Activated naive CD8-positive, alpha-beta T cell (primary cell): ENCODE data around the gene BLCAP.
"Not testable (repeated sequence)": the region's sequence is repeated elsewhere in the genome, so short reads cannot be mapped to it uniquely, and the experiment has no call there.

Experiments
- H3K27ac Mint-ChIP-seq: one replicate; pipeline ENCODE4 v1.8.0; 2021; ENCODE audit warnings: mixed read lengths
- H3K27me3 Mint-ChIP-seq: one replicate; pipeline ENCODE4 v1.8.0; 2021; ENCODE audit warnings: mixed read lengths
- H3K36me3 Mint-ChIP-seq: one replicate; pipeline ENCODE4 v1.8.0; 2021; ENCODE audit warnings: mixed read lengths
- H3K4me1 Mint-ChIP-seq: one replicate; pipeline ENCODE4 v1.8.0; 2021; ENCODE audit warnings: low read depth, mixed read lengths
- H3K4me3 Mint-ChIP-seq: one replicate; pipeline ENCODE4 v1.8.0; 2021; ENCODE audit warnings: mild to moderate bottlenecking, mixed read lengths
- H3K9me3 Mint-ChIP-seq: one replicate; pipeline ENCODE4 v1.8.0; 2021; ENCODE audit warnings: low read depth, mixed read lengths

Gene BLCAP

GRCh38 chr20:37475252-37475651, 52.4 kb downstream of the BLCAP start:
- H3K4me1 Mint-ChIP-seq, result no peaks in the 10 kb centered on the region
- no peak overlapping the region for H3K27ac Mint-ChIP-seq
- no peak overlapping the region for H3K4me3 Mint-ChIP-seq
- no peaks in the 10 kb centered on the region for H3K36me3 Mint-ChIP-seq
- H3K27me3 Mint-ChIP-seq, result peaks cover 5% of the 10 kb centered on the region
- no peaks in the 10 kb centered on the region for H3K9me3 Mint-ChIP-seq

DNA sequence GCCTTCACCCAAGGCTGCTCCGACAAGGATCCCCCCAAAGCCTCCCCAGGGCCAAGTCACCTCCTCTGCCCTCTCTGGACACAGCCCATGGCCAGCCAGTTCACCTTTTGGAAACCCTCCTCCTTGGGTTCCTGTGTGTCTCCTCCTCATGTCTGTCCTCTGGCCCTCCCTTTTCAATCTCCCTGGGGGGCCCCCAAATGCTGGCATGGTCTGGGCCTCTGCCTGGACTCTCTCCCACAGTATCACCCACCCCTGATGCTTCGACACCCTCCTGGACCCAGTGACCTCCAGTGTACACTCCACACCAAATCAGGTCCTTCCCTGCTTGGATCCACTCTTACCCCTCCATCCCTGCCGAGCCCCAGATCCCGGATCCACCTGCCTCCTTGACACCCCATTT, 53.3 kb downstream of the BLCAP start:
- H3K4me1 Mint-ChIP-seq, result no peaks in the 10 kb centered on the region
- H3K36me3 Mint-ChIP-seq, result no peaks in the 10 kb centered on the region
- H3K27ac Mint-ChIP-seq, result no peak overlapping the region
- no peaks in the 10 kb centered on the region for H3K9me3 Mint-ChIP-seq
- H3K4me3 Mint-ChIP-seq, result no peak overlapping the region
- peaks cover 1% of the 10 kb centered on the region for H3K27me3 Mint-ChIP-seq

DNA sequence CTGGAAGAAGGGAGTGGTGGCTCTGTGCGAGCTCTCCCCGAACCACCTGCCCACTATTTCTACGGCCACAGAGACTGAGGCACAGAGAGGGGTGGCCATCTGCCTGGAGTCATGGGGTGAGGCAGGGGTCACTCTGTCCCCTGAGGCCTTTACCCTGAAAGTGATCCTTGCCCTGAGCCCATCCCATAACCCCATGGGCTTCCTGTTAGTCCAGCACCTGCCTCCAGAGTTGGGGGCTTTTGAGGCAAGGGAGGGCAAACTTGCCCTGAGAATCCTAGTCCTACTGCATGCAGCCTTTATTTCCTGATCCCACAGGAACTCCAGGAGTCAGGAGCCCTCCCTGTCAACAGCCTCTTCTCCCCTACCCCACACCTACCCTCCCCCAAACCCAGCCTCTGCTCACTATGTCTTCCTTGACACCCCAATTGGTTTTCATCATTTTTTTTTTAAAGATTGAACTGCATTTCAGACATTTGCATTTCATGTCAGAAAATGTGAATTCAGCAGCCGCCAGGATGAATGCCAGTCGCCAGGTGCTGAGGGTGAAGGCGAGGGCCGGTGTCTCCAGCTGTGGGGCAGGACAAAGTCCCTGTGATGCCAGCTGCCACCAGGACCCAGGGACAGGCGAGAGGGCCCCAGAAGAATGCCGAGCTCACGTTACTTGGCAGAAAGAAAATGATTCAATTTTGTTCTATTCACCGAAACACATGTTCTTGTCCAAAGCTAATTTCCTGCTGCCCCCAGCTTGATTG, 54.3 kb downstream of the BLCAP start:
- Mint-ChIP-seq H3K27me3 (peaks cover 1% of the 10 kb centered on the region), H3K9me3 (no peaks in the 10 kb centered on the region), H3K4me3 (no peak overlapping the region), H3K4me1 (no peaks in the 10 kb centered on the region), H3K27ac (no peak overlapping the region), H3K36me3 (no peaks in the 10 kb centered on the region)

GRCh38 chr20:37472435-37472834, 55.2 kb downstream of the BLCAP start:
- H3K4me1 Mint-ChIP-seq, H3K27me3 Mint-ChIP-seq, H3K27ac Mint-ChIP-seq, H3K36me3 Mint-ChIP-seq, H3K9me3 Mint-ChIP-seq, H3K4me3 Mint-ChIP-seq: not testable (repeated sequence)

DNA sequence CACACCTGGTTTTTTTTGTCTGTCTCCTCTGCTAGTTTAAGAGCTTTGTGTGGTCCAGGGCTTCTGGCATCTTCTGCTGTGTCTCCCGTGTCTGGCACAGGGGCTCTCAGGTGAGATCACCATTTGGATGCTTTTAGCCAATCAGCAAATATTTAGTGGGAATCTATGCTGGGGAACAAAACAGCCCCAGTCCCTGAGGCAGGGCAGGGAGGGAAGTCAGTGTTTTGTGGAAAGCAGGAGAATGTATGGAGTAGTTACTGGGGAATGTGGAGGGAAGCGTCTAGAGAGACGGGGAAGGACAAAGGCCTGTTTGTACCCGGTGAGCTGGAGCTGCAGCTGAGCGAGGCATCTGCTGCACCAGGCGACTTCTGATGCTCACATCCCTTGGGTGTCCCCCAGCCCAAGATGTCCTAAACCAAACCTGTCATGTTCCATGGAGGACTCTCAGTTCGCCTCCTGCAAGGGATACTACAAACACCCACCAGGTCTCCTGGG, 55.9 kb downstream of the BLCAP start:
- H3K27me3 Mint-ChIP-seq, result peaks cover 4% of the 10 kb centered on the region
- H3K9me3 Mint-ChIP-seq, result no peaks in the 10 kb centered on the region
- no peaks in the 10 kb centered on the region for H3K4me1 Mint-ChIP-seq
- H3K27ac Mint-ChIP-seq, result no peak overlapping the region
- no peak overlapping the region for H3K4me3 Mint-ChIP-seq
- no peaks in the 10 kb centered on the region for H3K36me3 Mint-ChIP-seq

DNA sequence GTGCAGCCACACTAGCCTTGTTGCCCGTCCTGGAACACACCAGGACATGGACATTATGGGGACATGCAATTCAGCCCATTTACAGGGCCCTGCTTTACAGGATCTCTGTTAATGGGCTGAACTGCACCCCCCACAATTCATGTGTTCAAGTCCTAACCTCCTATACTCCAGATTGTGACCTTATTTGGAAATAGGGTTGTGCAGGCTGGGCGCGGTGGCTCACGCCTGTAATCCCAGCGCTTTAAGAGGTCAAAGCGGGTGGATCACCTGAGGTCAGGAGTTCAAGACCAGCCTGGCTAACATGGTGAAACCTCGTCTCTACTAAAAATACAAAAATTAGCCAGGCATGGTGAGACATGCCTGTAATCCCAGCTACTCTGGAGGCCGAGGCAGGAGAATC, 57.5 kb downstream of the BLCAP start:
- H3K9me3 Mint-ChIP-seq, H3K36me3 Mint-ChIP-seq: not testable (repeated sequence)

DNA sequence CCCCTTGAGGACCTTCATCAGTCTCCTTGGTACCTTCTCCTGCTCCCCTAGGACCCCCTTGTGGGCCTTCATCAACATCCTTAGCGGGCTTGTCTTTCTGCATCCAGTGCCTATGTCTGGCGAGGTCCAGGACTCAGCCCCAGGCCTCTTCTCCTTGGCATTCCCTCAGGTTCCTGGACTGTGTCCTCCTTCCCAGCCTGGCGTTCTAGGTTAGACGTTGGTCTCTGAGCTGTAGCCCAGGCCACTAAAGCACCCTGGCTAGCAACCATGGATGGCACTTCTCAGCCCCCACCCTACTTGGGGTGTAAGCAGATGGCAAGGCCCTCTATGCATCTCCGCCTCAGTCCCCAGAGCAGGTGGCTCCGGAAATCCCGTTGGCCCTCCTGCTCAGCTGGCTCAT, 58.1 kb downstream of the BLCAP start:
- H3K9me3 Mint-ChIP-seq, result no peaks in the 10 kb centered on the region
- no peaks in the 10 kb centered on the region for H3K36me3 Mint-ChIP-seq
- H3K4me3 Mint-ChIP-seq, result no peak overlapping the region
- no peaks in the 10 kb centered on the region for H3K4me1 Mint-ChIP-seq
- H3K27me3 Mint-ChIP-seq, result peaks cover 3% of the 10 kb centered on the region
- no peak overlapping the region for H3K27ac Mint-ChIP-seq

More for the DNA sequence above, 57.5 kb downstream of the BLCAP start:
- not testable (repeated sequence) for H3K4me1 Mint-ChIP-seq, H3K27me3 Mint-ChIP-seq, H3K27ac Mint-ChIP-seq, H3K4me3 Mint-ChIP-seq

GRCh38 chr20:37468886-37469285, 58.8 kb downstream of the BLCAP start:
- H3K36me3 Mint-ChIP-seq, result no peaks in the 10 kb centered on the region
- no peaks in the 10 kb centered on the region for H3K9me3 Mint-ChIP-seq
- peaks cover 3% of the 10 kb centered on the region for H3K27me3 Mint-ChIP-seq
- no peak overlapping the region for H3K27ac Mint-ChIP-seq
- no peaks in the 10 kb centered on the region for H3K4me1 Mint-ChIP-seq
- H3K4me3 Mint-ChIP-seq, result no peak overlapping the region
